H1 (cell line): ENCODE data around the gene PITX3. TPM values are rescaled to one million over a fixed set of nuclear protein-coding genes. Genes with fewer than 3 reads are reported as not detected.

Experiments
- CTCF ChIA-PET: fragments of 300-600 bp; sonication (Branson Sonifier 250); formaldehyde crosslinking; loops from one replicate; lab custom pipeline; 2021; ENCODE audit not compliant: partially characterized antibody; lab: Charles Lee
- POLR2A ChIA-PET: fragments of 300-600 bp; sonication (Branson Sonifier 250); formaldehyde crosslinking; loops from one replicate; lab custom pipeline; 2021; ENCODE audit warnings: inconsistent platforms; ENCODE audit not compliant: partially characterized antibody; lab: Charles Lee
- DNase-seq, 2 experiments: peaks; one replicate each; pipeline versions ENCODE4 v3.0.0 to v3.0.0-alpha.2; 2010 to 2022; ENCODE audit warnings: low spot score in 2 of 2, low read depth in 1 of 2, mixed read lengths in 1 of 2
- FAIRE-seq: peaks from 2 replicates; lab custom pipeline; 2011; peaks lifted over from hg19 to GRCh38; lab: Jason Lieb, UNC
- H2AFZ ChIP-seq: 2 replicates; pipeline ENCODE4 v1.8.1; 2012; ENCODE audit warnings: low read length, inconsistent platforms
- H2AK5ac ChIP-seq: 2 replicates; pipeline ENCODE4 v1.6.1; 2013; ENCODE audit warnings: low read depth, low read length
- H2BK120ac ChIP-seq: replicated peaks from 2 replicates; pipeline ENCODE3; 2013; ENCODE audit warnings: low read depth, low read length, inconsistent platforms
- H2BK12ac ChIP-seq: 2 replicates; pipeline ENCODE4 v1.6.1; 2013; ENCODE audit warnings: low read depth, low read length
- H2BK15ac ChIP-seq: 2 replicates; pipeline ENCODE4 v1.6.1; 2013; ENCODE audit warnings: low read length
- H2BK20ac ChIP-seq: 2 replicates; pipeline ENCODE4 v1.6.1; 2013; ENCODE audit warnings: low read length
- H2BK5ac ChIP-seq: 2 replicates; pipeline ENCODE4 v1.6.1; 2013; ENCODE audit warnings: low read depth, low read length
- H3K14ac ChIP-seq: 2 replicates; pipeline ENCODE4 v1.6.1; 2013; ENCODE audit warnings: inconsistent platforms; ENCODE audit not compliant: insufficient read length
- H3K18ac ChIP-seq: 2 replicates; pipeline ENCODE4 v1.6.1; 2013; ENCODE audit warnings: low read length; ENCODE audit errors: extremely low read depth
- H3K23ac ChIP-seq: 2 replicates; pipeline ENCODE4 v1.6.1; 2013; ENCODE audit warnings: inconsistent platforms; ENCODE audit not compliant: insufficient read length
- H3K23me2 ChIP-seq: 2 replicates; pipeline ENCODE4 v1.6.1; 2013; ENCODE audit warnings: low read depth, low read length
- H3K27ac ChIP-seq: 2 replicates; pipeline ENCODE4 v1.6.1; 2011; ENCODE audit warnings: low read depth, low read length, inconsistent platforms
- H3K27me3 ChIP-seq, 4 experiments: replicated peaks in 1 of 4; 1 replicate in 1 of 4; 2 replicates in 3 of 4; pipeline versions ENCODE4 v1.6.1 to v1.8.1; 2011 to 2013; ENCODE audit warnings: low read length in 3 of 4, mild to moderate bottlenecking in 3 of 4, inconsistent platforms in 2 of 4, mixed read lengths in 2 of 4, moderate library complexity in 1 of 4; ENCODE audit not compliant: control insufficient read depth in 3 of 4, insufficient read depth in 3 of 4; ENCODE audit errors: extremely low read depth in 1 of 4
- H3K36me3 ChIP-seq, 4 experiments: 2 replicates each; pipeline versions ENCODE4 v1.6.1 to v1.8.1; 2011 to 2013; ENCODE audit warnings: mild to moderate bottlenecking in 4 of 4, low read length in 3 of 4, moderate library complexity in 2 of 4, control low read depth in 1 of 4, inconsistent platforms in 1 of 4; ENCODE audit not compliant: insufficient read depth in 4 of 4, control insufficient read depth in 2 of 4
- H3K4ac ChIP-seq: replicated peaks from 2 replicates; pipeline ENCODE3; 2013; ENCODE audit warnings: low read length, low read depth, mixed read lengths, inconsistent platforms; ENCODE audit not compliant: insufficient read length
- H3K4me1 ChIP-seq, 4 experiments: replicated peaks in 1 of 4; 1 replicate in 1 of 4; 2 replicates in 3 of 4; pipeline versions ENCODE4 v1.6.1 to v1.8.1; 2011 to 2013; ENCODE audit warnings: low read length in 3 of 4, inconsistent platforms in 2 of 4, mixed read lengths in 1 of 4; ENCODE audit not compliant: insufficient read depth in 4 of 4, control insufficient read depth in 3 of 4
- H3K4me2 ChIP-seq, 2 experiments: 2 replicates each; pipeline versions ENCODE4 v1.6.1 to v1.8.1; 2011 to 2013; ENCODE audit warnings: low read depth in 2 of 2, low read length in 2 of 2, control low read depth in 1 of 2, inconsistent platforms in 1 of 2, mild to moderate bottlenecking in 1 of 2; ENCODE audit not compliant: insufficient read depth in 1 of 2
- H3K4me3 ChIP-seq, 4 experiments: fragments of 200-600, 300-600 bp in 1 of 4; sonication (generic), shearing (Covaris generic), sonication (Bioruptor Twin) in 1 of 4; 2 replicates each; pipeline versions ENCODE4 v1.5.1 to v1.8.1; 2011 to 2016; ENCODE audit warnings: low read length in 4 of 4, low read depth in 3 of 4, control low read depth in 2 of 4, inconsistent platforms in 2 of 4, mild to moderate bottlenecking in 2 of 4, mixed read lengths in 1 of 4, moderate library complexity in 1 of 4; ENCODE audit not compliant: insufficient read depth in 2 of 4; ENCODE audit errors: extremely low read depth in 1 of 4
- H3K56ac ChIP-seq: replicated peaks from 2 replicates; pipeline ENCODE3; 2013; ENCODE audit warnings: low read depth, mild to moderate bottlenecking, mixed read lengths, low read length, inconsistent platforms; ENCODE audit not compliant: insufficient read length
- H3K79me1 ChIP-seq: 2 replicates; pipeline ENCODE4 v1.6.1; 2013; ENCODE audit warnings: low read depth, low read length, control low read depth
- H3K79me2 ChIP-seq, 2 experiments: 2 replicates each; pipeline versions ENCODE4 v1.6.1 to v1.8.1; 2012 to 2013; ENCODE audit warnings: low read length in 2 of 2, mild to moderate bottlenecking in 2 of 2, inconsistent platforms in 1 of 2; ENCODE audit not compliant: insufficient read depth in 2 of 2, control insufficient read depth in 1 of 2
- H3K9ac ChIP-seq, 4 experiments: replicated peaks in 1 of 4; 1 replicate in 1 of 4; 2 replicates in 3 of 4; pipeline versions ENCODE4 v1.6.1 to v1.8.1; 2011 to 2013; ENCODE audit warnings: low read depth in 3 of 4, low read length in 3 of 4, control low read depth in 2 of 4, mild to moderate bottlenecking in 2 of 4, moderate library complexity in 2 of 4, inconsistent platforms in 1 of 4; ENCODE audit errors: extremely low read depth in 1 of 4
- H3K9me3 ChIP-seq, 2 experiments: 2 replicates each; pipeline versions ENCODE4 v1.6.1 to v1.8.1; 2012 to 2013; ENCODE audit warnings: mild to moderate bottlenecking in 2 of 2, moderate library complexity in 2 of 2, control low read depth in 1 of 2, inconsistent platforms in 1 of 2, low read depth in 1 of 2, low read length in 1 of 2, mixed read lengths in 1 of 2; ENCODE audit not compliant: insufficient read depth in 2 of 2
- H4K20me1 ChIP-seq, 2 experiments: replicated peaks in 1 of 2; 2 replicates each; pipeline versions ENCODE3 to v1.8.1; 2011 to 2013; ENCODE audit warnings: inconsistent platforms in 2 of 2, low read length in 2 of 2, mild to moderate bottlenecking in 1 of 2; ENCODE audit not compliant: insufficient read depth in 2 of 2, control insufficient read depth in 1 of 2
- H4K5ac ChIP-seq: 2 replicates; pipeline ENCODE4 v1.6.1; 2013; ENCODE audit warnings: low read length, low read depth, mixed read lengths, inconsistent platforms; ENCODE audit not compliant: insufficient read length
- H4K8ac ChIP-seq: 2 replicates; pipeline ENCODE4 v1.8.0; 2013; ENCODE audit warnings: mild to moderate bottlenecking, moderate library complexity, low read length, inconsistent platforms; ENCODE audit not compliant: insufficient read depth; ENCODE audit errors: extremely low read depth
- H4K91ac ChIP-seq: replicated peaks from 2 replicates; pipeline ENCODE3; 2013; ENCODE audit warnings: low read length, mixed read lengths, inconsistent platforms; ENCODE audit not compliant: insufficient read length
- ASH2L ChIP-seq: fragments of 200-600, 300-600 bp; sonication (generic); IDR thresholded peaks from one replicate; pipeline ENCODE4 v1.7.1; 2017; ENCODE audit warnings: low read length
- BACH1 ChIP-seq: IDR thresholded peaks from 2 replicates; pipeline ENCODE4 v1.6.1; 2012; ENCODE audit warnings: low read length, improper control_type of control experiment
- BCL11A ChIP-seq, 2 experiments: IDR thresholded peaks; one replicate each; pipeline ENCODE4 v1.6.1; 2011; ENCODE audit warnings: low read depth in 2 of 2, low read length in 2 of 2, mild to moderate bottlenecking in 2 of 2
- CEBPB ChIP-seq: IDR thresholded peaks from 2 replicates; pipeline ENCODE4 v1.6.1; 2012; ENCODE audit warnings: low read depth, low read length
- E2F6 ChIP-seq: IDR thresholded peaks from 2 replicates; pipeline ENCODE4 v1.6.1; 2012; ENCODE audit warnings: inconsistent platforms
- KDM1A ChIP-seq: fragments of 200-600, 300-600 bp; sonication (generic); IDR thresholded peaks from 2 replicates; pipeline ENCODE4 v1.7.1; 2016; ENCODE audit warnings: mild to moderate bottlenecking, low read length, borderline replicate concordance
- KDM5A ChIP-seq: fragments of 200-600 bp; IDR thresholded peaks from 2 replicates; pipeline ENCODE4 v1.7.1; 2012; ENCODE audit warnings: mild to moderate bottlenecking, low read length, inconsistent platforms, mixed read lengths
- MAX ChIP-seq: IDR thresholded peaks from 2 replicates; pipeline ENCODE4 v1.6.1; 2012; ENCODE audit warnings: inconsistent platforms
- POLR2A ChIP-seq, 2 experiments: IDR thresholded peaks; 1 replicate in 1 of 2; 2 replicates in 1 of 2; pipeline ENCODE4 v1.6.1; 2011; ENCODE audit warnings: low read depth in 2 of 2, low read length in 2 of 2, mild to moderate bottlenecking in 2 of 2; ENCODE audit errors: control extremely low read depth in 1 of 2
- RFX5 ChIP-seq: IDR thresholded peaks from 2 replicates; pipeline ENCODE4 v1.6.1; 2011; ENCODE audit warnings: low read depth, low read length, improper control_type of control experiment, borderline replicate concordance
- RXRA ChIP-seq: IDR thresholded peaks from 2 replicates; pipeline ENCODE4 v1.6.1; 2011; ENCODE audit warnings: low read depth, mild to moderate bottlenecking, low read length, moderate library complexity; ENCODE audit not compliant: insufficient read depth
- SP2 ChIP-seq: IDR thresholded peaks from 2 replicates; pipeline ENCODE4 v1.6.1; 2012; ENCODE audit warnings: mild to moderate bottlenecking, low read length, inconsistent platforms
- SUZ12 ChIP-seq: fragments of 200-600 bp; sonication (generic); IDR thresholded peaks from 2 replicates; pipeline ENCODE4 v1.6.1; 2012; ENCODE audit warnings: mild to moderate bottlenecking, inconsistent platforms, low read length, moderate library complexity, mixed read lengths
- TBP ChIP-seq: IDR thresholded peaks from 2 replicates; pipeline ENCODE4 v1.6.1; 2011; ENCODE audit warnings: low read depth, low read length, improper control_type of control experiment
- TEAD4 ChIP-seq: IDR thresholded peaks from 2 replicates; pipeline ENCODE4 v1.6.1; 2012; ENCODE audit warnings: low read depth, low read length, inconsistent platforms, mixed read lengths
- YY1 ChIP-seq: IDR thresholded peaks from 2 replicates; pipeline ENCODE4 v1.6.1; 2011; ENCODE audit warnings: low read depth, mild to moderate bottlenecking, low read length
- WGBS, 2 experiments: shearing (Covaris generic) in 1 of 2; methylation state at CpG; one replicate each; pipeline versions ENCODE4 v1.1.6 to v1.1.7; 2013 to 2015; ENCODE audit warnings: low lambda C conversion rate in 2 of 2, mixed read lengths in 2 of 2, inconsistent platforms in 1 of 2, low coverage in 1 of 2, missing lambda C conversion rate in 1 of 2; ENCODE audit not compliant: insufficient replicate concordance in 2 of 2, insufficient coverage in 1 of 2, insufficient read length in 1 of 2; ENCODE audit errors: extremely low coverage in 1 of 2, missing lambda C conversion rate in 1 of 2; 5-methylcytosine and 5-hydroxymethylcytosine counted together
- polyA plus RNA-seq, 7 experiments: library from polyadenylated mRNA; depleted of rRNA in 3 of 7; stranded (reverse) in 5 of 7; unstranded in 2 of 7; fragments of >200 nt in 5 of 7; fragments of 200-250 nt in 2 of 7; gene quantifications; 1 replicate in 5 of 7; 2 replicates in 1 of 7; 4 replicates in 1 of 7; pipeline versions ENCODE4 v1.2.1 to v1.2.3, GENCODE V29; 2011 to 2013; ENCODE audit warnings: missing spikeins in 2 of 7, mixed read lengths in 2 of 7
- total RNA-seq: library from RNA; stranded (reverse); fragmentation: NEBNext Ultra II Directional; extraction: Animal tissue kit (Norgen Biotek cat#: 25700); gene quantifications from 2 replicates; pipeline ENCODE4 v1.2.1, GENCODE V29; 2021

PITX3 gene
- total and polyA plus RNA-seq, 2 of the 8 experiments (the other 6 are each of a cell fraction or from before 2014, with no cell fraction given), result 0.18 to 0.41 TPM

- Histone ChIP-seq H3K4ac (no peak overlapping the region), H4K20me1 (peaks cover 1 to 2% of the 10 kb centered on the region in 2 experiments), H2BK120ac (no peak overlapping the region), H4K5ac (no peak overlapping the region), H4K8ac (no peak overlapping the region), H3K79me2 (no peaks in the 10 kb centered on the region), H3K9me3 (no peaks in the 10 kb centered on the region), H3K23me2 (no peaks in the 10 kb centered on the region), H3K18ac (no peak overlapping the region), H2BK20ac (no peak overlapping the region), H2BK15ac (no peak overlapping the region), H2AK5ac (no peak overlapping the region), H3K4me3 (no peak overlapping the region), H3K27me3 (no peaks in the 10 kb centered on the region), H3K23ac (no peak overlapping the region), H3K4me2 (no peak overlapping the region), H2BK5ac (no peak overlapping the region), H3K79me1 (peaks cover 2% of the 10 kb centered on the region; the same call in 1 of the 2 replicates), H3K36me3 (no peaks in the 10 kb centered on the region), H3K27ac (no peak overlapping the region), H3K9ac (no peak overlapping the region), H3K4me1 (no peaks in the 10 kb centered on the region), H3K56ac (no peak overlapping the region), H2AFZ (no peak overlapping the region), H3K14ac (no peak overlapping the region), H4K91ac (no peak overlapping the region), H2BK12ac (no peak overlapping the region)
- no peak for FAIRE-seq
- no peak for DNase-seq
- CTCF ChIA-PET, result interaction anchor here (1.0 to 1.4 kb wide), 4 partner anchors 8 to 54 kb away, joined by 3 to 7 read pairs (median 3); no protein-coding TSS in a partner anchor
- WGBS, 2 experiments, result 94% methylated on average over 2 of the region's 2 CpGs; no CpG with 5 or more reads in 1 of the 2 experiments
- POLR2A ChIA-PET, result no interaction called here
- TF ChIP-seq CEBPB (no peak), E2F6 (no peak), SUZ12 (no peak), RFX5 (no peak), KDM5A (no peak), KDM1A (no peak), SP2 (no peak), BACH1 (no peak), TBP (no peak), YY1 (no peak), POLR2A (IDR thresholded peaks at IDR 0.05; ENCODE audit: control extremely low read depth in 1 of 2, low read depth in 2 of 2, low read length in 2 of 2) (no peak), RXRA (no peak), BCL11A (IDR thresholded peaks at IDR 0.05; ENCODE audit: low read depth in 2 of 2, low read length in 2 of 2) (no peak), TEAD4 (no peak), MAX (no peak), ASH2L (no peak)
Observed at GRCh38 chr10:102285133-102285532, 43.8 kb upstream of the PITX3 start.
